Peyer's patch (tissue), 4 donors: ENCODE results near the gene MCUB.

ENCODE experiments used
- POLR2A ChIP-seq, 2 donors: fragments of 450-650 bp; IDR thresholded peaks; one replicate each; pipeline ENCODE4 v1.5.1; 2017; ENCODE audit warnings: antibody characterized with exemption in 2 of 2, mild to moderate bottlenecking in 2 of 2, moderate library complexity in 2 of 2
- TF ChIP-seq, protein P1 (sequence below), 6 experiments: fragments of 450-650 bp in 4 of 6; fragments of 200-600 bp in 2 of 6; sonication (generic) in 1 of 6; IDR thresholded peaks; one replicate each; pipeline ENCODE4 v1.5.1; 2017 to 2019; ENCODE audit warnings: antibody characterized with exemption in 6 of 6, mild to moderate bottlenecking in 3 of 6, moderate library complexity in 1 of 6

DNA sequence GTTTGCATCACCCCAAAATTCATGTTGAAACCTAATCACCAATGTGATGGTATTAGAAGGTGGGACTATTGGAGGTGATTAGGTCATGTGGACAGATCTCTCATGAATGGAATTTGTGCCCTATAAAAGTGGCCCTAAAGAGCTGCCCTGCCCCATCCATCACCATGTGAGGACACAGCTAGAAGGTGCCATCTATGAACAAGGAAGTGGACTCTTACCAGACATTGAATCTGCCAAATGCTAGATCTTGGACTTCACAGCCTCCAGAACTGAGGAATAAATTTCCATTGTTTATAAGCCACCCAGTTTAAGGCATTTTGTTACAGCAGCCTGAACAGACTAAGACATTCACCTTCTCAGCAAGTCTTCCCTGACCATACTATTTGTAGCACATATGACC, 162.3 kb downstream of the MCUB start:
- TF ChIP-seq, protein P1, sequence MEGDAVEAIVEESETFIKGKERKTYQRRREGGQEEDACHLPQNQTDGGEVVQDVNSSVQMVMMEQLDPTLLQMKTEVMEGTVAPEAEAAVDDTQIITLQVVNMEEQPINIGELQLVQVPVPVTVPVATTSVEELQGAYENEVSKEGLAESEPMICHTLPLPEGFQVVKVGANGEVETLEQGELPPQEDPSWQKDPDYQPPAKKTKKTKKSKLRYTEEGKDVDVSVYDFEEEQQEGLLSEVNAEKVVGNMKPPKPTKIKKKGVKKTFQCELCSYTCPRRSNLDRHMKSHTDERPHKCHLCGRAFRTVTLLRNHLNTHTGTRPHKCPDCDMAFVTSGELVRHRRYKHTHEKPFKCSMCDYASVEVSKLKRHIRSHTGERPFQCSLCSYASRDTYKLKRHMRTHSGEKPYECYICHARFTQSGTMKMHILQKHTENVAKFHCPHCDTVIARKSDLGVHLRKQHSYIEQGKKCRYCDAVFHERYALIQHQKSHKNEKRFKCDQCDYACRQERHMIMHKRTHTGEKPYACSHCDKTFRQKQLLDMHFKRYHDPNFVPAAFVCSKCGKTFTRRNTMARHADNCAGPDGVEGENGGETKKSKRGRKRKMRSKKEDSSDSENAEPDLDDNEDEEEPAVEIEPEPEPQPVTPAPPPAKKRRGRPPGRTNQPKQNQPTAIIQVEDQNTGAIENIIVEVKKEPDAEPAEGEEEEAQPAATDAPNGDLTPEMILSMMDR (IDR thresholded peaks at IDR 0.05): no peak
- no peak for TF ChIP-seq POLR2A (IDR thresholded peaks at IDR 0.05)
